H9 (cell line): ENCODE data around the gene LHX1. TPM values are rescaled to one million over a fixed set of nuclear protein-coding genes. Genes with fewer than 3 reads are reported as not detected.

Experiments
- DNase-seq: peaks from one replicate; pipeline ENCODE4 v3.0.0-alpha.2; 2017
- H2AFZ ChIP-seq: one replicate; pipeline ENCODE4 v1.6.1; 2013; ENCODE audit warnings: mild to moderate bottlenecking, low read length, control low read depth, moderate library complexity
- H2AK5ac ChIP-seq: 2 replicates; pipeline ENCODE4 v1.6.1; 2013; ENCODE audit warnings: low read length, control low read depth, mixed read lengths; ENCODE audit not compliant: insufficient read length
- H2BK120ac ChIP-seq: one replicate; pipeline ENCODE4 v1.6.1; 2013; ENCODE audit warnings: low read depth, mild to moderate bottlenecking, low read length, control low read depth, inconsistent platforms; ENCODE audit not compliant: poor library complexity, severe bottlenecking
- H2BK12ac ChIP-seq: 2 replicates; pipeline ENCODE4 v1.6.1; 2013; ENCODE audit warnings: low read length, control low read depth, mixed read lengths, low read depth; ENCODE audit not compliant: insufficient read length
- H2BK15ac ChIP-seq: 2 replicates; pipeline ENCODE4 v1.6.1; 2013; ENCODE audit warnings: low read depth, low read length, control low read depth
- H2BK20ac ChIP-seq: one replicate; pipeline ENCODE4 v1.6.1; 2013; ENCODE audit warnings: low read depth, mild to moderate bottlenecking, low read length, control low read depth, inconsistent platforms; ENCODE audit not compliant: poor library complexity, severe bottlenecking
- H2BK5ac ChIP-seq: 2 replicates; pipeline ENCODE4 v1.6.1; 2013; ENCODE audit warnings: low read length, control low read depth, mixed read lengths; ENCODE audit not compliant: insufficient read length
- H3K14ac ChIP-seq: 2 replicates; pipeline ENCODE4 v1.6.1; 2013; ENCODE audit warnings: low read length, control low read depth; ENCODE audit not compliant: insufficient read depth
- H3K18ac ChIP-seq: 2 replicates; pipeline ENCODE4 v1.6.1; 2013; ENCODE audit warnings: low read depth, mild to moderate bottlenecking, mixed read lengths, low read length, control low read depth; ENCODE audit not compliant: insufficient read length
- H3K23ac ChIP-seq: 2 replicates; pipeline ENCODE4 v1.6.1; 2013; ENCODE audit warnings: low read length, control low read depth, mixed read lengths, low read depth; ENCODE audit not compliant: insufficient read length
- H3K23me2 ChIP-seq: 2 replicates; pipeline ENCODE4 v1.6.1; 2013; ENCODE audit warnings: low read depth, mild to moderate bottlenecking, mixed read lengths, low read length, control low read depth; ENCODE audit not compliant: insufficient read length, poor library complexity, severe bottlenecking
- H3K27ac ChIP-seq: 2 replicates; pipeline ENCODE4 v1.5.1; 2013; ENCODE audit warnings: low read length, control low read depth, mixed read lengths, low read depth; ENCODE audit not compliant: insufficient read length
- H3K27me3 ChIP-seq: 2 replicates; pipeline ENCODE4 v1.6.1; 2013; ENCODE audit warnings: low read length, control low read depth, inconsistent platforms; ENCODE audit not compliant: insufficient read depth
- H3K4ac ChIP-seq: 2 replicates; pipeline ENCODE4 v1.6.1; 2013; ENCODE audit warnings: low read depth, mild to moderate bottlenecking, control low read depth, inconsistent platforms, low read length, moderate library complexity
- H3K4me1 ChIP-seq: 2 replicates; pipeline ENCODE4 v1.6.1; 2013; ENCODE audit warnings: low read length, control low read depth, inconsistent platforms; ENCODE audit not compliant: insufficient read depth
- H3K4me2 ChIP-seq: 2 replicates; pipeline ENCODE4 v1.6.1; 2013; ENCODE audit warnings: low read length, control low read depth, mixed read lengths; ENCODE audit not compliant: insufficient read length, insufficient read depth
- H3K56ac ChIP-seq: 2 replicates; pipeline ENCODE4 v1.6.1; 2013; ENCODE audit warnings: low read depth, mild to moderate bottlenecking, mixed read lengths, low read length, control low read depth; ENCODE audit not compliant: insufficient read length
- H3K79me1 ChIP-seq: 2 replicates; pipeline ENCODE4 v1.6.1; 2013; ENCODE audit warnings: low read depth, mild to moderate bottlenecking, moderate library complexity, low read length, control low read depth, inconsistent platforms; ENCODE audit not compliant: insufficient read depth, poor library complexity, severe bottlenecking
- H3K79me2 ChIP-seq: 2 replicates; pipeline ENCODE4 v1.6.1; 2013; ENCODE audit warnings: low read length, control low read depth, inconsistent platforms; ENCODE audit not compliant: insufficient read depth
- H3K9ac ChIP-seq: 2 replicates; pipeline ENCODE4 v1.6.1; 2013; ENCODE audit warnings: low read length, control low read depth, mixed read lengths; ENCODE audit not compliant: insufficient read length; ENCODE audit errors: extremely low read depth
- H3K9me3 ChIP-seq: one replicate; pipeline ENCODE4 v1.6.1; 2013; ENCODE audit warnings: low read depth, low read length, inconsistent platforms; ENCODE audit not compliant: control insufficient read depth
- H3T11ph ChIP-seq: one replicate; pipeline ENCODE4 v1.6.1; 2013; ENCODE audit warnings: mild to moderate bottlenecking, low read length, control low read depth, inconsistent platforms
- H4K20me1 ChIP-seq: one replicate; pipeline ENCODE4 v1.6.1; 2013; ENCODE audit not compliant: control insufficient read depth, insufficient read length, insufficient read depth
- H4K5ac ChIP-seq: 2 replicates; pipeline ENCODE4 v1.6.1; 2013; ENCODE audit warnings: low read depth, mild to moderate bottlenecking, mixed read lengths, low read length, control low read depth; ENCODE audit not compliant: insufficient read length
- H4K8ac ChIP-seq: replicated peaks from 2 replicates; pipeline ENCODE4 v1.6.1; 2013; ENCODE audit warnings: low read length, control low read depth, mixed read lengths, low read depth; ENCODE audit not compliant: insufficient read length
- H4K91ac ChIP-seq: 2 replicates; pipeline ENCODE4 v1.6.1; 2013; ENCODE audit warnings: low read depth, mild to moderate bottlenecking, moderate library complexity, mixed read lengths, low read length, control low read depth; ENCODE audit not compliant: insufficient read length
- H3K27ac Mint-ChIP-seq, 3 experiments: 2 replicates in 2 of 3; 3 replicates in 1 of 3; pipeline ENCODE4 v1.8.0; 2020 to 2021; ENCODE audit warnings: mixed read lengths in 3 of 3, mild to moderate bottlenecking in 1 of 3, moderate library complexity in 1 of 3
- H3K27me3 Mint-ChIP-seq: 2 replicates; pipeline ENCODE4 v1.8.0; 2021; ENCODE audit warnings: low read depth, mild to moderate bottlenecking, moderate library complexity, mixed read lengths
- H3K36me3 Mint-ChIP-seq, 3 experiments: 2 replicates in 2 of 3; 3 replicates in 1 of 3; pipeline ENCODE4 v1.8.0; 2020 to 2021; ENCODE audit warnings: low read depth in 3 of 3, mixed read lengths in 3 of 3; ENCODE audit not compliant: insufficient read depth in 1 of 3
- H3K4me1 Mint-ChIP-seq, 2 experiments: 2 replicates each; pipeline ENCODE4 v1.8.0; 2020; ENCODE audit warnings: mixed read lengths in 2 of 2
- H3K4me3 Mint-ChIP-seq, 2 experiments: 2 replicates in 1 of 2; 3 replicates in 1 of 2; pipeline ENCODE4 v1.8.0; 2020 to 2021; ENCODE audit warnings: mild to moderate bottlenecking in 2 of 2, mixed read lengths in 2 of 2, moderate library complexity in 1 of 2
- H3K9me3 Mint-ChIP-seq, 2 experiments: 2 replicates in 1 of 2; 3 replicates in 1 of 2; pipeline ENCODE4 v1.8.0; 2020; ENCODE audit warnings: mild to moderate bottlenecking in 2 of 2, mixed read lengths in 2 of 2, moderate library complexity in 1 of 2
- WGBS: extraction: QIAGEN DNeasy Blood & Tissue Kit; methylation state at CpG from one replicate; pipeline ENCODE4 v1.1.7; 2013; ENCODE audit warnings: missing lambda C conversion rate, low lambda C conversion rate, mixed read lengths; ENCODE audit not compliant: insufficient read length; ENCODE audit errors: extremely low coverage; 5-methylcytosine and 5-hydroxymethylcytosine counted together
- total RNA-seq: library from RNA; stranded (reverse); gene quantifications from 2 replicates; pipeline ENCODE4 v1.2.1, GENCODE V29; 2021
- TF ChIP-seq, protein P1 (sequence below): fragments of 200-600 bp; sonication (generic); conservative IDR thresholded peaks from 3 replicates; pipeline ENCODE4 v1.8.0; 2021; ENCODE audit warnings: antibody characterized with exemption, mild to moderate bottlenecking

LHX1 gene
- total RNA-seq, 1 experiment from 2014 or later, result 0.22 TPM

DNA sequence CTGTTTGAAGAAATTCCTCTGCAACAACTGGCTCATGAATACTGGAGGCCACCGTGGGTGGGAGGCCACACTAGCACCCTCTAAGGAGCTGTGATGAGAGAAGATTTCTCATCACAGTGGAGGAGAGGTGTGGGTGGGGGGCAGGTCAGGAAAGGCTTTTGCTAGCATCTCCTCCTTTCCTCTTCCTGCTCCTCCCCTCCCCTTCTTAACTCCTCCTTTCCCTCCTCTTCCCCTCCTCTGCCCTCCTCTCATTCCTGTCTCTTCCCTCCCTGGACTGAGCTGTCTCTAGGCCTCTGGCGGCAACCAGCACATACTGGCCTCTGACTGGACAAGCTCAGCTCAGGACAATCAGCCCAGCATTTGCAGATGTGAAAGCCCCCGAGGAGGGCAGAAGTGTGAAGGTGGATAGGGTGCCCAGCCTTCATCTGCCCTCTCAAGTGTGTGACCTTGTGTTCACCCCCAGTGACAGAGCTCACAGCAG, 19.0 kb upstream of the LHX1 start:
- Histone ChIP-seq H3K79me2 (no peaks in the 10 kb centered on the region), H2BK20ac (no peak overlapping the region), H2AK5ac (no peak overlapping the region), H2BK120ac (no peak overlapping the region), H4K91ac (no peak overlapping the region), H2AFZ (no peak overlapping the region), H4K8ac (no peak overlapping the region), H3K9me3 (no peaks in the 10 kb centered on the region), H3K27me3 (no peaks in the 10 kb centered on the region), H3K4me2 (no peak overlapping the region), H3K56ac (no peak overlapping the region), H3K27ac (no peak overlapping the region), H3K23ac (no peak overlapping the region), H2BK12ac (no peak overlapping the region), H3K4ac (no peak overlapping the region), H4K5ac (no peak overlapping the region), H3K14ac (no peak overlapping the region; the same call in 1 of the 2 replicates), H3K79me1 (no peaks in the 10 kb centered on the region), H3K4me1 (peaks cover 9% of the 10 kb centered on the region; the same call in 1 of the 2 replicates), H3K23me2 (no peaks in the 10 kb centered on the region), H3T11ph (no peak overlapping the region), H3K9ac (no peak overlapping the region), H3K18ac (no peak overlapping the region), H2BK5ac (no peak overlapping the region), H4K20me1 (no peaks in the 10 kb centered on the region), H2BK15ac (no peak overlapping the region)
- Mint-ChIP-seq H3K4me3 (no peak overlapping the region), H3K27ac (no peak overlapping the region; a peak in 1 of 7 replicates), H3K36me3 (no peaks in the 10 kb centered on the region), H3K9me3 (peaks cover 0 to 3% of the 10 kb centered on the region in 2 experiments; a peak in 2 of 5 replicates), H3K27me3 (peaks cover 28% of the 10 kb centered on the region), H3K4me1 (peaks cover 43 to 62% of the 10 kb centered on the region in 2 experiments)
- DNase-seq, result peak; percentile 67
- WGBS, result no CpG with 5 or more reads among the region's 3 CpGs
- TF ChIP-seq, protein P1, sequence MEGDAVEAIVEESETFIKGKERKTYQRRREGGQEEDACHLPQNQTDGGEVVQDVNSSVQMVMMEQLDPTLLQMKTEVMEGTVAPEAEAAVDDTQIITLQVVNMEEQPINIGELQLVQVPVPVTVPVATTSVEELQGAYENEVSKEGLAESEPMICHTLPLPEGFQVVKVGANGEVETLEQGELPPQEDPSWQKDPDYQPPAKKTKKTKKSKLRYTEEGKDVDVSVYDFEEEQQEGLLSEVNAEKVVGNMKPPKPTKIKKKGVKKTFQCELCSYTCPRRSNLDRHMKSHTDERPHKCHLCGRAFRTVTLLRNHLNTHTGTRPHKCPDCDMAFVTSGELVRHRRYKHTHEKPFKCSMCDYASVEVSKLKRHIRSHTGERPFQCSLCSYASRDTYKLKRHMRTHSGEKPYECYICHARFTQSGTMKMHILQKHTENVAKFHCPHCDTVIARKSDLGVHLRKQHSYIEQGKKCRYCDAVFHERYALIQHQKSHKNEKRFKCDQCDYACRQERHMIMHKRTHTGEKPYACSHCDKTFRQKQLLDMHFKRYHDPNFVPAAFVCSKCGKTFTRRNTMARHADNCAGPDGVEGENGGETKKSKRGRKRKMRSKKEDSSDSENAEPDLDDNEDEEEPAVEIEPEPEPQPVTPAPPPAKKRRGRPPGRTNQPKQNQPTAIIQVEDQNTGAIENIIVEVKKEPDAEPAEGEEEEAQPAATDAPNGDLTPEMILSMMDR, result no peak
